GM12875 (cell line): Measurements from ENCODE around the gene ZNRF3.
"Not testable (repeated sequence)": the region's sequence is repeated elsewhere in the genome, so short reads cannot be mapped to it uniquely, and the experiment has no call there.

ENCODE experiments used
- H3K4me3 ChIP-seq: one replicate; pipeline ENCODE4 v1.5.1; 2011; ENCODE audit warnings: low read depth, low read length, control low read depth
- TF ChIP-seq, protein P1 (sequence below): IDR thresholded peaks from 2 replicates; pipeline ENCODE4 v1.5.1; 2011; ENCODE audit warnings: low read depth, mild to moderate bottlenecking, control low read depth, inconsistent platforms, low read length, moderate library complexity, borderline replicate concordance; ENCODE audit not compliant: insufficient read depth

The ZNRF3 gene

DNA sequence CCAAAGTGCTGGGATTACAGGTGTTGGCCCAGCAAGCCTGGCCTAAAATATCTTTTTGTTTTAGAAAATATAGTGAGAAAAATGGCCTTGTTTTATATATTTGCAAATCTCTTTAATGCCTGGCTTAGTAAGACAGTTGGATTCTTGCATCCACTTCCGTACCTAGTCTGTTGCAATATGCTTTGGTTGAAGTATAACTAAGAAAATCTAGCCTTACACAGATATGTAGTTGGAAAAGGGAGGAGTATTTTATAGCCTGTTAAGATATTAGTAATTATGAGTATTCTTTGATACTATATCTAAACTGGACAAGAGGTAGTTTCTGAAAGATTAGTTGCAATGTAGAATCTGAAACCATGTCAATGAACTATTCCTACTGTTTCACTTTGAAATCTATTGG lies 65.1 kb downstream of the ZNRF3 start:
- no peak overlapping the region for H3K4me3 ChIP-seq
- TF ChIP-seq, protein P1, sequence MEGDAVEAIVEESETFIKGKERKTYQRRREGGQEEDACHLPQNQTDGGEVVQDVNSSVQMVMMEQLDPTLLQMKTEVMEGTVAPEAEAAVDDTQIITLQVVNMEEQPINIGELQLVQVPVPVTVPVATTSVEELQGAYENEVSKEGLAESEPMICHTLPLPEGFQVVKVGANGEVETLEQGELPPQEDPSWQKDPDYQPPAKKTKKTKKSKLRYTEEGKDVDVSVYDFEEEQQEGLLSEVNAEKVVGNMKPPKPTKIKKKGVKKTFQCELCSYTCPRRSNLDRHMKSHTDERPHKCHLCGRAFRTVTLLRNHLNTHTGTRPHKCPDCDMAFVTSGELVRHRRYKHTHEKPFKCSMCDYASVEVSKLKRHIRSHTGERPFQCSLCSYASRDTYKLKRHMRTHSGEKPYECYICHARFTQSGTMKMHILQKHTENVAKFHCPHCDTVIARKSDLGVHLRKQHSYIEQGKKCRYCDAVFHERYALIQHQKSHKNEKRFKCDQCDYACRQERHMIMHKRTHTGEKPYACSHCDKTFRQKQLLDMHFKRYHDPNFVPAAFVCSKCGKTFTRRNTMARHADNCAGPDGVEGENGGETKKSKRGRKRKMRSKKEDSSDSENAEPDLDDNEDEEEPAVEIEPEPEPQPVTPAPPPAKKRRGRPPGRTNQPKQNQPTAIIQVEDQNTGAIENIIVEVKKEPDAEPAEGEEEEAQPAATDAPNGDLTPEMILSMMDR = no peak

DNA sequence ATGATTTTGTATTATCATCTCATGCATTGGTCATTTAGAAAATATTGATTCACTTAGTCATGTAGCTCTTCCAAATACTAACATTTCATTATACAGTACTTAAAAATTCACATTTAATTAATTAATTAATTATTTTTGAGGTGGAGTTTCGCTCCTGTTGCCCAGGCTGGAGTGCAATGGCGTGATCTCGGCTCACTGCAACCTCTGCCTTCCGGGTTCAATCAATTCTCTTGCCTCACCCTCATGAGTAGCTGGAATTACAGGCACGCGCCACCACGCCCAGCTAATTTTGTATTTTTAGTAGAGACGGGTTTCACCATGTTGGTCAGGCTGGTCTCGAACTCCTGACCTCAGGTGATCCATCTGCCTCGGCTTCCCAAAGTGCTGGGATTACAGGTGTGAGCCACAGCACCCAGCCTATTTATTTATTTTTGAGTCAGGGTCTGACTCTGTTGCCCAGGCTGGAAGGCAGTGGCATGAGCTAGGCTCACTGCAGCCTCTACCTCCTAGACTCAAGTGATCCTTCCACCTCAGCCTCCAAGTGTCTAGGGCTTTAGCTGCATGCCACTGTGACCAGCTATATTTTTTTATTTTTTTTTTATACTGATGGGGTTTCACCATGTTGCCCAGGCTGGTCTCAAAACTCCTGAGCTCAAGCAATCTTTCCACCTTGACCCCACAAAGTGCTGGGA lies 65.6 kb downstream of the ZNRF3 start:
- not testable (repeated sequence) for H3K4me3 ChIP-seq

DNA sequence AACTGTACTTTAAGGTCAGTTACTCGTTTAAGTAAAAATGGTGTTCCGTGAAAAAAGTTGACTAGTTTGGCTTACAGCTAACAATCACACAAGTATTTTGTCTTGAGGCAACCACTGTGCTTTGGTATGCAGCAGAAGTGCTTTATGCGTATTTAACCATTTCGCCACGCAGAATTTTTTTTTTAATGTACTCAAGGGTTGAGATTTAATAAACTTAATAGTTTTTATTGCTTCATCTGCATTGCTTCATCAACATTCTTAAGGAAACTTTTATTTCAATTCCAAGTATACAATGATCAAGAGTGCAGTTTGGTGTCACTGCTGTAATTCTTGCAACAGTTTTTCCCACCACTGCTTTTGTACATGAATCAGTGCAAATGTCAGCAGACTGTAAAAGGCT lies 66.4 kb downstream of the ZNRF3 start:
- TF ChIP-seq, protein P1 = no peak

DNA sequence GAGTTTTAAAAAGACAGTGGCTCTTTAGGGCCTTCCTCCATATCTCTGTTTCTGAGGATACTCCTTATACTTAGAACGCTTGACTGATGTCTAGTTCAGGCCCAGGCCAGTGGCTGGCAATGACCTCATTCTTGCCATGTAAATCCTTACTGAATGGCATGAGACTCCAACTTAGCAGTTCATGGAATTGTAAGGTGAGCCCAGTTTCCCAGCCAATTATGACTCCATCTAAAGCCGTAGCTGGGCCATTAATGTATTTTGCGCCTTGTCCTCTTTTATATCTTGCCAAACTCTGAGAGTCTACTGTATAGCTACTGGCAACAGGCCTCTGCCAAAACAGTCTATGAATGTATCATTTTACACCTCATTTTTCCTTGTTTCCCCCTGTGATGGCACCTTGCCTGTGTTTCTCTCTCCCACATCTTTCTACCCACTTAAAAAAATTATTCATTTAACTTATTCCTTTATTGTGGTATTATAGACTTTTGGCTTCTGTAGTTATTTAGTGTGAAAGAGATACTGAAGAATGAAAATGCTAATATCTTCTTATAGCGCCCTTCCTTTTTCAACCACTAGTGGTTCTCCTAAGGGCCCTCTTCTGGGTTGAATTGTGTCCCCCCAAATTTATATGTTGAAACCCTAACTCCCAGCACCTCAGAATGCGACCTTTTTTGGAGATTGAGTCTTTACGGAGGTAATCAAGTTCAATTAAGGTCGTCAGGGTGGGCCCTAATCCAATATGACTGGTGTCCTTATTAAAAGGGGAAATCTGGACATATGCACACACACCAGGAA lies 67.4 kb downstream of the ZNRF3 start:
- TF ChIP-seq, protein P1 = no peak
- H3K4me3 ChIP-seq = no peak overlapping the region

More for the DNA sequence above, 66.4 kb downstream of the ZNRF3 start:
- H3K4me3 ChIP-seq = no peak overlapping the region

DNA sequence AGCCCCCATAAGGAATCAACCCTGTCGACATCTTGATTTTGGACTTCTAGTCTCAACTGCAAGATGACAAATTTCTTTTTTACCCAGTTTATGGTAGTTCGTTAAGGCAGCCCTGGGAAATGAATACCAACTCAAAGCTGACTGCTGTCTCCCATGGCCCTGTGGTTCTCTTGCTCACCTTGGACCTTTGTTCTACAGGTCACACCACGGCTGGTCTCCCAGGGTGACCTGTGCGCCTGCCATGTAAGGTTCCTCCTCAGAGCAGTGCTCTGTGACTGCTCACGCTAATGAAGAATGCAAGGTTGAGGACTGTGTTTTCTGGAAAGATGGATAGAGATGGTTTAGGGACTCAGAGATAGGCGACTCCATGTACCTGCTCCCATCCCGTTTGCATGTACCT lies 68.2 kb downstream of the ZNRF3 start:
- TF ChIP-seq, protein P1 = no peak
- H3K4me3 ChIP-seq = no peak overlapping the region

DNA sequence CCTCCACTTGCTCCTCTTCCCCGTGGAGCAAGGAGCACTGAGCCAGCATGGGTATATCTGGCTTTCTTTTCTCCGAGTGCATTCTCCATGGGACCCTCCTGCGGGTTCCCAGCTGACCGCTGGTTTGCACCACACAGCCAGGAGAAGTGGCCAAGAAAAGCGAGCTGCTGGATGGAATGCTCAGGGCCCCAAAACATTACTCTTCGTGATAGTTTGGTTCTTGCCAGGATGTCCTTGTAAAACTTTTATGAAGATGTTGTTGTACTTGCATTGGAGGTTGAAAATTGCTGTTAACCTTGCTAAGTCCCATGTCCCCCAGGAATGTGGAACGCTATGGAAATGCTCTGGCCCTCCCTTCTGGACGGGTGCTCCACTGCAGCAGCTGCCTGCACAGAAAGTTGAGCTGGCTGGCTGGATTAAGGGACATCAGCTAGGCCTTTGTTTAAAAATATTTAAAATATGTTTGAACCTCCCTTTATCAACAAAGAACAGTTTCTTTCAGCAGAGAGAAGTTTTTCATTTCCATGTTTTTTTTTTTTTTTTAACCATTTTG lies 68.7 kb downstream of the ZNRF3 start:
- TF ChIP-seq, protein P1 = no peak
- no peak overlapping the region for H3K4me3 ChIP-seq

DNA sequence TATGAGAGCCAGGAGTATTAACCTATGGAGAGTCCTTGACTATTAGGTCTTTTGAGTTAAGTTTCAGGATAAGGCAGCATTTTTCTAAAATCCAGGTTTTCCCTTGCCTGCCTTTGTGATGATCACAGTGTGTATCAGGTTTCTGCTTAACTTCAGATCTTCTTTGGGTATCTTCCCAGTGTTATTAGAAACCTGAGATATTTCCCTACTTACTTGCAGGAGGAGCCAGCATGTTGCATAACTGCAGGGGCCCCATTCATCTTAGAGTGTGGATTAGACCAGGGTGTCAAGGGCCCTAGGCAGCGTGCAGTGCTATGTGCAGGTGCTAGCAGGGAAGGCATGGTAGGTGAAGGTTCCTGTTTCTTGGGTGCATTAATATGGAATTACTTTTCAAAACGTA lies 69.5 kb downstream of the ZNRF3 start:
- TF ChIP-seq, protein P1 = no peak
- no peak overlapping the region for H3K4me3 ChIP-seq
